Gastrocnemius medialis (tissue), 4 donors: Measurements from ENCODE around the gene KLRK1.

Experiments used
- CTCF ChIP-seq, 5 experiments: fragments of 450-650 bp in 3 of 5; fragments of 200-600 bp in 2 of 5; sonication (generic) in 2 of 5; IDR thresholded peaks in 4 of 5; conservative IDR thresholded peaks in 1 of 5; 1 replicate in 4 of 5; 2 replicates in 1 of 5; pipeline ENCODE4 v1.5.1; 2016 to 2019; ENCODE audit warnings: antibody characterized with exemption in 5 of 5, mild to moderate bottlenecking in 3 of 5, moderate library complexity in 3 of 5
- POLR2A ChIP-seq, 2 donors: fragments of 450-650 bp; IDR thresholded peaks; one replicate each; pipeline ENCODE4 v1.6.1; 2017; ENCODE audit warnings: antibody characterized with exemption in 2 of 2, mild to moderate bottlenecking in 2 of 2, moderate library complexity in 2 of 2

- no peak for TF ChIP-seq CTCF (IDR thresholded peaks at IDR 0.05 in 4 of 5, conservative IDR thresholded peaks at IDR 0.05 in 1 of 5)
- TF ChIP-seq POLR2A (IDR thresholded peaks at IDR 0.05) = no peak
Measured at GRCh38 chr12:10368206-10369171, 21.4 kb downstream of the KLRK1 start.
